Stimulated activated CD4-positive, alpha-beta T cell treated with anti-CD3 and anti-CD28 coated beads, Interleukin-1b, Interleukin-23, amount 100 ng/mL, for 24 hours (primary cell): Measurements from ENCODE around the gene ENTPD2.

ENCODE experiments used
- DNase-seq, 4 experiments: peaks; one replicate each; pipeline ENCODE4 v3.0.0-alpha.2; 2020; ENCODE audit warnings: low read depth in 4 of 4, low spot score in 1 of 4

The ENTPD2 gene

GRCh38 chr9:137053944-137054931 lies at the start of gene ENTPD2:
Gene ENTPD2, minus strand, starts transcription at chr9:137054061. Its CDS starts 64 bp downstream, at chr9:137053997.
- DNase-seq, result peak in 1 of 4 experiments; percentile 44

DNA sequence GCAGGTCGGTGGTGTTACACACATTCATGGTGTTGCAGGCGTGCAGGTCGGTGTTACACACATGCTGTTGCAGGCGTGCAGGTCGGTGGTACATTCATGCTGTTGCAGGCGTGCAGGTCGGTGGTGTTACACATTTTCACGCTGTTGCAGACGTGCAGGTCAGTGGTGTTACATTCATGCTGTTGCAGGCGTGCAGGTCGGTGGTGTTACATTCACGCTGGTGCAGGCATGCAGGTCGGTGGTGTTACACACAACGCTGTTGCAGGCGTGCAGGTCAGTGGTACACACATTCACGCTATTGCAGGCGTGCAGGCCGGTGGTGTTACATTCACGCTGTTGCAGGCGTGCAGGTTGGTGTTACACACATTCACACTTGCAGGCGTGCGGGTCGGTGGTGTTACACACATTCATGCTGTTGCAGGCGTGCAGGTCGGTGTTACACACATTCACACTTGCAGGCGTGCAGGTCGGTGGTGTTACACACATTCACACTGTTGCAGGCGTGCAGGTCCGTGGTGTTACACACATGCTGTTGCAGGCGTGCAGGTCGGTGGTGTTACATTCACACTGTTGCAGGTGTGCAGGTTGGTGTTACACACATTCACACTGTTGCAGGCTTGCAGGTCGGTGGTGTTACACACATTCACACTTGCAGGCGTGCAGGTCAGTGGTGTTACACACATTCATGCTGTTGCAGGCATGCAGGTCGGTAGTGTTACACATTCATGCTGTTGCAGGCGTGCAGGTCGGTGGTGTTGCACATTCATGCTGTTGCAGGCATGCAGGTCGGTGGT lies 49.5 kb upstream of the ENTPD2 start:
- DNase-seq, result no peak

- DNase-seq, result no peak
Observed at GRCh38 chr9:137099231-137099630, 45.4 kb upstream of the ENTPD2 start.

DNA sequence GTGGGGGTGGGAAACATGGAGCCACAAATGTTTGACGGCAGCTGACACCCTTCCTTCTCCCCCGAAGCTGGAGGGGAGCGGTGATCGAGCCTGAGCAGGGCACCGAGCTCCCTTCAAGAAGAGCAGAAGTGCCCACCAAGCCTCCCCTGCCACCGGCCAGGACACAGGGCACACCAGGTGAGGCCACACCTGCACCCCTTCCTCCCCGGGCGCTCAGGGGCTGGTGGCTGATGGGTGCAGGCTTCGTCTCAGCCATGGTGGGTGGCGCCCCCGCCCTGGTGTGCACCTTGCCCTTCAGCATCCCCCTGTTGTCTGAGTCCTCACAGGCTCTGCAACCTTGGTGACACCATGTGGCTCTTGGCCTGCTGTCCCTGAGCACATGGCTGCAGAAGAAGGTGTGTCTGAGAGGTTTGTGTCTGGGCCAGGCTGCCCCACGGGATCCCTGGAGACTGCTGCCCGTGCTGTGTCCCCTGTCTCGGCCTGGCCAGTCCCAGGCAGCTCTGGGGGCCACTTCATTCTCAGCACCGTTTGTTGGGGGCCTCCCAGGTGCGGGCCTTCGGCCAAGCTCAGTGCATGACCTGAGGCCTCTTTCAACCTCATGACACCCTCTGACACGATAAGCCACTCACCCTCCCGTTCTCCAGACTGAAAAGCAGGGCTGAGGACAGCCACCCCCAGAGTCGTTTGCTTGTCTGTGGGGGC lies 44.1 kb upstream of the ENTPD2 start:
- DNase-seq, result no peak

DNA sequence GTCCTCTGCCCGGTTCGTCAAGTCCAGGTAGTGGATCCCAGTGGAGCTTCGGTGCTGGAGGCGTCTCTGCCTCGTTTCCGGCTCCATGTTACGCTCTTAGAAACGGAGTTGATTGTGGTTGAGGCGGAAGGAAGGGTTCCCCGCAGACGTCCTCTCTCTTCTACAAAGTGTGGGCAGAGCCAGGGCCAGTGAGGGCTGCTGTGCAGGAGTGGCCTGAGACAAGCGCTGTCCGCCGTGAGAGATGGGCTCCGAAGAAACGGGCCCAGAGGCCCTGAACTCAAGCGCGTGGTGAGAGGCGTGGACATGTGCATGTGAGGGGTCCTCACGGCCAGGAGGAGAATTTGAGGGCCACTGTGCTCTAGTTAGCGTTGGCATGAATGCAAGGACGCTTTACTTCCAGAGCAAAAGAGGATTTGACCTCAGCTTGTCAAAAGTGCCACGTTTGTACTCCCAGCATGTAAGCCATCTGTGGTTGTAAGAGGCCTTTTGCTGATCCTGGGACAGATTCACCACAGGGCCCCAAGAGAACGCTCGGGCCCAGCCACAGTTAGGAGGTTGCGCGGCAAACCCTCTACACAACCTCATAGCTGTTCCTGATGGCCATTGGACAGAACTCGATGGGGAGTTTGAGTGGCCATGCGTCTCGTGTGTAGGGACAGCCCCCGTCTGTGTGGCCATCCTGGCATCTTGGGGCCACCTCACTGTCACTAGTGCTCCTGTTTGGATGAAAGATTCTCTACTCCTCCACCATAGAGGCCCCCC lies 43.1 kb upstream of the ENTPD2 start:
- no peak for DNase-seq

- peak; percentile 62 to 80 (median 66) for DNase-seq
Observed at GRCh38 chr9:137095664-137096517, 42.0 kb upstream of the ENTPD2 start.

DNA sequence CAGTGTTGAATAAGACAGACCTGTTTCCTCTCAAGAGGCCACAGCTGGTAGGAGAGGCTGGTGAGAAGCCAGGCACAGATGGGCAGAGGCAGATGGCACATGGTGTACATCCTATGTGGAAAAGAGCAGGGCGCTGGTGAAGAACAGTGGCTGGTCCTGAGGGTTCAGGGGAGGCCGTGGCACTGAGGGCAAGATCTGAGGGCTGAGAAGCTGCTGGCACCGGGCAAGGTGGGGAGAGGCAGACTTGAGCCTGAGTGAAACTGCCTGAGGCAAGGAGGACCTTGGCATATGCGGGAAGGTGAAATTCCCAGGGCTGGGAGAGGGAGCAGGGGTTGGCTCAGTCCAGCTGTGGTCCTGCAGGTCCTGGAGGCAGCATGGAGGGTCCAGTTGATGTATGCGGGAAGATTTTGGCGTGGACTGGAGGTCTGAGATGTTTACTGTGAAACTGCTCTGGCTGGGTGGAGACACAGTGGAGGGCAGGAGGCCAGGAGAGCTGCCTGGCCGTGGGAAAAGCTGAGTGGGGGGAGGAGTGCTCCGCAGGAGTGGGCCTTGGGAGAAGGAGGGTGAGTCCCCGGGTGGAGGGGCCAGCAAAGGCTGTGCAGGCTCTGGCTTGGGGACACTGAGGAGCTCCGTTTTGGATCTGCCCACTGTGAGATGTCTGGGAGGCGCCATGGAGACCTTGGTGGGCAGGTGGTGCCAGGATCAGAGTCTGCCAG lies 35.5 kb upstream of the ENTPD2 start:
- no peak for DNase-seq

GRCh38 chr9:137088121-137088520 lies 34.3 kb upstream of the ENTPD2 start:
- DNase-seq, result no peak

DNA sequence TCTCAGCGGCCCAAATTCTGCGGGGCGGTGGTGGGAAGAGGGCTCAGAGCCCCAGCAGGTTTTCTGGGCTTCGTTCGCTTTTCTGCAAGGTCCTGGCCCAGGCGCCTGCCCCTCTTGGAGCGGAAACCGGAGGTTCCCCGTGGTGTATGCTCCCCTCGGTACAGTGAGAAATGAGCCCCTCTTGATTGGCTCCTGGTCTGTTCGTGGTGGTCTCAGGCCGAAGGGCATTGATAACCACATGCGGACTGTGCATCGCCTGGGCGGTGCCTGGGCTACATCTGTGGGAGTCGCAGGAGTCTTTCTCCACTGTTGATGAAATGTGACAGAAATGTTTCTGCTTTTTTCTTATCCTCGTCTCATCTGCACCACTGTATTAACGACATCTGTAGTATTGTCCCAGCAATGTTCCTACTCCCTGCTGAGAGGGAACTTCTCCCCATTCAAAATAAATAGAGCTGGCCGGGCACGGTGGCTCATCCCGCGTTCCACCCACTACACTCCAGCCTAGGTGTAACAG lies 33.6 kb upstream of the ENTPD2 start:
- DNase-seq, result no peak

DNA sequence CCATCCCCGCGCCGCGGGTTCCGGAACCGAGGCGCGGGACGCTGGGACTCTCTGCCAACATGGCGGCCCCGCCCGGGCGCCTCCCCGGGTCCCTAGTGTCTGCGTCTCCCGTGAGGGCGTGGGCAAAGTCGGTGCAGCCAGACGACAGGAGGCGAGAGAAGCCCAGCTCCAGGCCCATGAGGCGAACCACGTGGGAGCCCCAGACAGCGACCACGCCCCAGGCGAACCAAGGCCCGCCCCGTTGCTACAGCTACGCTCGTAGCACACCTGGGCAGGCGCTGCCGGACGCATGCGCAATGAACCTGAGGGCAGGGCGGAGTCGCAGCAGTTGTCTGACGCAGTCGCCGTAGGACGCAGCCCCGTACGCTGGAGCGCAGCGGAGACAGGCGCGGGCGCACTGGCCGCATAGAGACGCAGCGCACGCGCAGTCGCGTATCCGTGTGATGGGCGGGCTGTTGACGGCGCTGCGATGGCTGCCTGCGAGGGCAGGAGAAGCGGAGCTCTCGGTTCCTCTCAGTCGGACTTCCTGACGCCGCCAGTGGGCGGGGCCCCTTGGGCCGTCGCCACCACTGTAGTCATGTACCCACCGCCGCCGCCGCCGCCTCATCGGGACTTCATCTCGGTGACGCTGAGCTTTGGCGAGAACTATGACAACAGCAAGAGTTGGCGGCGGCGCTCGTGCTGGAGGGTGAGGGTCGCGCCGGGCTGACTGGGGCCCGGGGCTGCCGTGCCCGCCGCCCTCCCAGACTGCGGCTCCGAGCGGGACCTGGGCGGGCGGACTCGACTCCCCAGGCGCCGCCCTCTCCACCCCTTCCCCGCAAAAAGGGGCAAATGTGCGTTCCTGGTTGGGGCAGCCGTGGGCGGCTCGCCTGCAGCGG lies 32.9 kb upstream of the ENTPD2 start, which contains the start of gene MAN1B1:
Gene MAN1B1, plus strand, starts transcription at position 455 of the 878 bp plus-strand sequence. Its CDS starts 15 bp downstream, at position 470.
- peak; percentile 97 to 100 (median 98) for DNase-seq

DNA sequence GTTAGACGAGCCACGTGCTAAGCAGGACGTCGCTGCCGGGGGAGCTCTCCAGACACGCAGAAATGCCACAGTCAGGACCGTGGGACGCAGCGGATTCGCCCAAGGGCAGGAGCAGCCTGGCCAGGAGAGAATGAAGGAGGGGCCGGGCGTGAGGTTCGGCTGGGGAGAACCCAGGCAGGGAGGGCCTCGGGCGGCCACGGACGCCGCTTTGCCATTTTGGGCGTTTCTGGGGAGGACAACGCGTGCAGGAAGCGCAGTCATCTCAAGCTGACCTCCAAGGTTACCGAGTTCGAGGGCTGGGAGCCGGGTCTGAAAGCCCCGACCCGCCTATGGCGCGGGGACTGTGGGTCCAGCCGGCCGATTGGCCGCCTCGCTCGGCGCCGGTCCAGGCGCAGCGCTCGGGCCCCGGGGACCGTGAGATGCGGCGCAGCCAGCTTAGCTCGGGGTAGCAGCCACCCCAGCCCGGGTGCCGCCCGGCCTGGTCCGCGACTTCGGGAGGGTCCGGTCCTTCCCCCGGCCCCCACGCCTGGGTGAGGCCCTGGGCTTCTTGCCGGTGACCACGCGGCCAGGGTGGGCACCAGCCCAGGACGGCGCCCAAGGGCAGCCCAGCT lies 32.2 kb upstream of the ENTPD2 start:
- no peak for DNase-seq

- DNase-seq, result no peak
Observed at GRCh38 chr9:137084526-137084925, 30.7 kb upstream of the ENTPD2 start.

- no peak for DNase-seq
Observed at GRCh38 chr9:137083394-137084004, 29.6 kb upstream of the ENTPD2 start.

GRCh38 chr9:137082925-137083290 lies 29.0 kb upstream of the ENTPD2 start:
- no peak for DNase-seq

GRCh38 chr9:137082222-137082924 lies 28.5 kb upstream of the ENTPD2 start:
- no peak for DNase-seq
